ENCODE measurements around the gene EEF1G. TPM values are rescaled to one million over a fixed set of nuclear protein-coding genes. Genes with fewer than 3 reads are reported as not detected.

The EEF1G gene
- total and polyA plus RNA-seq, 9 of the 15 experiments (the other 6 are each of a cell fraction or from before 2014, with no cell fraction given) = 985 to 2,349 (median 2,035) TPM

DNA sequence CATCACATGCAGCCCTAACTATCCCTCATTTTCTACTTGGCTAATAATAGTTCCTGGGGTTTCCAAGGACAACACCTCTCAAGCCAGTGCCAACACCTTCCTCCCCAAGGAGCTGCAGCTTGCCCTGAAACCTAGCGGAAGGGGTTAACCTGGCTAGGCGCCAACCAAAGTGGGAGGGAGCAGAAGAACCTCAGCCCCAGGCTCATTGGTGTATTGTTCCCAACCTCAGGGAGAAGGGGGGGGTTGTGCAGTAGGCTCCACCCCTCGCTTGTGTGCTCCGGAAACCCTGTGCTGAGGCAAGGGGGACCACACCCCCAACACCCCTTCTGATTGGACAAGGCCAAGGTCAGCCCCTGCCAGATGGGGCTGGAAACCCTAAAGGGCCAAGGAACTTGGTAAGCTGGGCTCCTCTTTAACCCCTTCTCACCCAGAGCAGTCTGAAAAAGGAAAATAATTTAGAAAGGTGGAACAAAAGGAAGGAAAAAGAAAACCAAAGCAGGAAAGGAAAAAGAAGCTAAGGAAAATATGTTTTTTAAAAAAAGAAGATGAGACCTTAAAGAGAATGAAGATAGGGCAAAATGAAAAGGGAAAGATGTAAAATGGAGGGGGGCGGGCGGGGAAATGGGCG lies 25.5 kb upstream of the EEF1G start (continued):
- TF ChIP-seq, protein P1, sequence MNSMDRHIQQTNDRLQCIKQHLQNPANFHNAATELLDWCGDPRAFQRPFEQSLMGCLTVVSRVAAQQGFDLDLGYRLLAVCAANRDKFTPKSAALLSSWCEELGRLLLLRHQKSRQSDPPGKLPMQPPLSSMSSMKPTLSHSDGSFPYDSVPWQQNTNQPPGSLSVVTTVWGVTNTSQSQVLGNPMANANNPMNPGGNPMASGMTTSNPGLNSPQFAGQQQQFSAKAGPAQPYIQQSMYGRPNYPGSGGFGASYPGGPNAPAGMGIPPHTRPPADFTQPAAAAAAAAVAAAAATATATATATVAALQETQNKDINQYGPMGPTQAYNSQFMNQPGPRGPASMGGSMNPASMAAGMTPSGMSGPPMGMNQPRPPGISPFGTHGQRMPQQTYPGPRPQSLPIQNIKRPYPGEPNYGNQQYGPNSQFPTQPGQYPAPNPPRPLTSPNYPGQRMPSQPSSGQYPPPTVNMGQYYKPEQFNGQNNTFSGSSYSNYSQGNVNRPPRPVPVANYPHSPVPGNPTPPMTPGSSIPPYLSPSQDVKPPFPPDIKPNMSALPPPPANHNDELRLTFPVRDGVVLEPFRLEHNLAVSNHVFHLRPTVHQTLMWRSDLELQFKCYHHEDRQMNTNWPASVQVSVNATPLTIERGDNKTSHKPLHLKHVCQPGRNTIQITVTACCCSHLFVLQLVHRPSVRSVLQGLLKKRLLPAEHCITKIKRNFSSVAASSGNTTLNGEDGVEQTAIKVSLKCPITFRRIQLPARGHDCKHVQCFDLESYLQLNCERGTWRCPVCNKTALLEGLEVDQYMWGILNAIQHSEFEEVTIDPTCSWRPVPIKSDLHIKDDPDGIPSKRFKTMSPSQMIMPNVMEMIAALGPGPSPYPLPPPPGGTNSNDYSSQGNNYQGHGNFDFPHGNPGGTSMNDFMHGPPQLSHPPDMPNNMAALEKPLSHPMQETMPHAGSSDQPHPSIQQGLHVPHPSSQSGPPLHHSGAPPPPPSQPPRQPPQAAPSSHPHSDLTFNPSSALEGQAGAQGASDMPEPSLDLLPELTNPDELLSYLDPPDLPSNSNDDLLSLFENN (IDR thresholded peaks at IDR 0.05; ENCODE audit: low read depth in 2 of 2, low read length in 2 of 2) = no peak
- TF ChIP-seq PTBP1 (IDR thresholded peaks at IDR 0.05; ENCODE audit: low read depth, low read length) = no peak
- TF ChIP-seq, protein P2, sequence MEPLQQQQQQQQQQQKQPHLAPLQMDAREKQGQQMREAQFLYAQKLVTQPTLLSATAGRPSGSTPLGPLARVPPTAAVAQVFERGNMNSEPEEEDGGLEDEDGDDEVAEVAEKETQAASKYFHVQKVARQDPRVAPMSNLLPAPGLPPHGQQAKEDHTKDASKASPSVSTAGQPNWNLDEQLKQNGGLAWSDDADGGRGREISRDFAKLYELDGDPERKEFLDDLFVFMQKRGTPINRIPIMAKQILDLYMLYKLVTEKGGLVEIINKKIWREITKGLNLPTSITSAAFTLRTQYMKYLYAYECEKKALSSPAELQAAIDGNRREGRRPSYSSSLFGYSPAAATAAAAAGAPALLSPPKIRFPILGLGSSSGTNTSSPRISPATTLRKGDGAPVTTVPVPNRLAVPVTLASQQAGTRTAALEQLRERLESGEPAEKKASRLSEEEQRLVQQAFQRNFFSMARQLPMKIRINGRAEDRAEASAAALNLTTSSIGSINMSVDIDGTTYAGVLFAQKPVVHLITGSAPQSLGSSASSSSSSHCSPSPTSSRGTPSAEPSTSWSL (CRISPR knock-in tag; IDR thresholded peaks at IDR 0.05; ENCODE audit: borderline replicate concordance) = no peak
- TF ChIP-seq, protein P3, sequence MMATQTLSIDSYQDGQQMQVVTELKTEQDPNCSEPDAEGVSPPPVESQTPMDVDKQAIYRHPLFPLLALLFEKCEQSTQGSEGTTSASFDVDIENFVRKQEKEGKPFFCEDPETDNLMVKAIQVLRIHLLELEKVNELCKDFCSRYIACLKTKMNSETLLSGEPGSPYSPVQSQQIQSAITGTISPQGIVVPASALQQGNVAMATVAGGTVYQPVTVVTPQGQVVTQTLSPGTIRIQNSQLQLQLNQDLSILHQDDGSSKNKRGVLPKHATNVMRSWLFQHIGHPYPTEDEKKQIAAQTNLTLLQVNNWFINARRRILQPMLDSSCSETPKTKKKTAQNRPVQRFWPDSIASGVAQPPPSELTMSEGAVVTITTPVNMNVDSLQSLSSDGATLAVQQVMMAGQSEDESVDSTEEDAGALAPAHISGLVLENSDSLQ (IDR thresholded peaks at IDR 0.05) = peak; percentile 44
- TF ChIP-seq MBD2 (IDR thresholded peaks at IDR 0.05; ENCODE audit: borderline replicate concordance, low read depth) = peak; percentile 61; the same call in 1 of the 2 replicates
- no peak for TF ChIP-seq CEBPG (CRISPR knock-in tag; IDR thresholded peaks at IDR 0.05)
- no peak for TF ChIP-seq CEBPG (tag; conservative IDR thresholded peaks at IDR 0.05 in 1 of 2, IDR thresholded peaks at IDR 0.05 in 1 of 2)
- no peak for TF ChIP-seq CAMTA2 (CRISPR knock-in tag; conservative IDR thresholded peaks at IDR 0.05)
- TF ChIP-seq, protein P4, sequence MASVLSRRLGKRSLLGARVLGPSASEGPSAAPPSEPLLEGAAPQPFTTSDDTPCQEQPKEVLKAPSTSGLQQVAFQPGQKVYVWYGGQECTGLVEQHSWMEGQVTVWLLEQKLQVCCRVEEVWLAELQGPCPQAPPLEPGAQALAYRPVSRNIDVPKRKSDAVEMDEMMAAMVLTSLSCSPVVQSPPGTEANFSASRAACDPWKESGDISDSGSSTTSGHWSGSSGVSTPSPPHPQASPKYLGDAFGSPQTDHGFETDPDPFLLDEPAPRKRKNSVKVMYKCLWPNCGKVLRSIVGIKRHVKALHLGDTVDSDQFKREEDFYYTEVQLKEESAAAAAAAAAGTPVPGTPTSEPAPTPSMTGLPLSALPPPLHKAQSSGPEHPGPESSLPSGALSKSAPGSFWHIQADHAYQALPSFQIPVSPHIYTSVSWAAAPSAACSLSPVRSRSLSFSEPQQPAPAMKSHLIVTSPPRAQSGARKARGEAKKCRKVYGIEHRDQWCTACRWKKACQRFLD (CRISPR knock-in tag; IDR thresholded peaks at IDR 0.05) = no peak
- TF ChIP-seq CHD4 (IDR thresholded peaks at IDR 0.05; ENCODE audit: insufficient read depth, insufficient replicate concordance, low read depth, low read length, poor library complexity, severe bottlenecking) = no peak
- TF ChIP-seq, protein P5, sequence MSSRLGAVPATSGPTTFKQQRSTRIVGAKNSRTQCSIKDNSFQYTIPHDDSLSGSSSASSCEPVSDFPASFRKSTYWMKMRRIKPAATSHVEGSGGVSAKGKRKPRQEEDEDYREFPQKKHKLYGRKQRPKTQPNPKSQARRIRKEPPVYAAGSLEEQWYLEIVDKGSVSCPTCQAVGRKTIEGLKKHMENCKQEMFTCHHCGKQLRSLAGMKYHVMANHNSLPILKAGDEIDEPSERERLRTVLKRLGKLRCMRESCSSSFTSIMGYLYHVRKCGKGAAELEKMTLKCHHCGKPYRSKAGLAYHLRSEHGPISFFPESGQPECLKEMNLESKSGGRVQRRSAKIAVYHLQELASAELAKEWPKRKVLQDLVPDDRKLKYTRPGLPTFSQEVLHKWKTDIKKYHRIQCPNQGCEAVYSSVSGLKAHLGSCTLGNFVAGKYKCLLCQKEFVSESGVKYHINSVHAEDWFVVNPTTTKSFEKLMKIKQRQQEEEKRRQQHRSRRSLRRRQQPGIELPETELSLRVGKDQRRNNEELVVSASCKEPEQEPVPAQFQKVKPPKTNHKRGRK (tag; IDR thresholded peaks at IDR 0.05) = peak; percentile 96
- TF ChIP-seq, protein P6, sequence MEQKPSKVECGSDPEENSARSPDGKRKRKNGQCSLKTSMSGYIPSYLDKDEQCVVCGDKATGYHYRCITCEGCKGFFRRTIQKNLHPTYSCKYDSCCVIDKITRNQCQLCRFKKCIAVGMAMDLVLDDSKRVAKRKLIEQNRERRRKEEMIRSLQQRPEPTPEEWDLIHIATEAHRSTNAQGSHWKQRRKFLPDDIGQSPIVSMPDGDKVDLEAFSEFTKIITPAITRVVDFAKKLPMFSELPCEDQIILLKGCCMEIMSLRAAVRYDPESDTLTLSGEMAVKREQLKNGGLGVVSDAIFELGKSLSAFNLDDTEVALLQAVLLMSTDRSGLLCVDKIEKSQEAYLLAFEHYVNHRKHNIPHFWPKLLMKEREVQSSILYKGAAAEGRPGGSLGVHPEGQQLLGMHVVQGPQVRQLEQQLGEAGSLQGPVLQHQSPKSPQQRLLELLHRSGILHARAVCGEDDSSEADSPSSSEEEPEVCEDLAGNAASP (IDR thresholded peaks at IDR 0.05) = no peak
- TF ChIP-seq SMAD3 (CRISPR knock-in tag; conservative IDR thresholded peaks at IDR 0.05) = no peak
- TF ChIP-seq, protein P7, sequence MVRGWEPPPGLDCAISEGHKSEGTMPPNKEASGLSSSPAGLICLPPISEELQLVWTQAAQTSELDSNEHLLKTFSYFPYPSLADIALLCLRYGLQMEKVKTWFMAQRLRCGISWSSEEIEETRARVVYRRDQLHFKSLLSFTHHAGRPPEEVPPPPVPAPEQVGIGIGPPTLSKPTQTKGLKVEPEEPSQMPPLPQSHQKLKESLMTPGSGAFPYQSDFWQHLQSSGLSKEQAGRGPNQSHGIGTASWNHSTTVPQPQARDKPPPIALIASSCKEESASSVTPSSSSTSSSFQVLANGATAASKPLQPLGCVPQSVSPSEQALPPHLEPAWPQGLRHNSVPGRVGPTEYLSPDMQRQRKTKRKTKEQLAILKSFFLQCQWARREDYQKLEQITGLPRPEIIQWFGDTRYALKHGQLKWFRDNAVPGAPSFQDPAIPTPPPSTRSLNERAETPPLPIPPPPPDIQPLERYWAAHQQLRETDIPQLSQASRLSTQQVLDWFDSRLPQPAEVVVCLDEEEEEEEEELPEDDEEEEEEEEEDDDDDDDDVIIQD (CRISPR knock-in tag; IDR thresholded peaks at IDR 0.05) = no peak

All from K562 (cell line).